ENCODE results near the gene ARHGEF17.
"Not testable (repeated sequence)": the region's sequence is repeated elsewhere in the genome, so short reads cannot be mapped to it uniquely, and the experiment has no call there.

The ARHGEF17 gene

GRCh38 chr11:73271936-73272679 lies 36.0 kb upstream of the ARHGEF17 start, which contains the start of gene P2RY6:
P2RY6 (plus strand) TSS chr11:73272338; CDS start chr11:73296519, 24,181 bp downstream.
- in situ Hi-C loops (cut with MboI; ENCODE audit: low sequenced_read_pairs) = no loop called here

DNA sequence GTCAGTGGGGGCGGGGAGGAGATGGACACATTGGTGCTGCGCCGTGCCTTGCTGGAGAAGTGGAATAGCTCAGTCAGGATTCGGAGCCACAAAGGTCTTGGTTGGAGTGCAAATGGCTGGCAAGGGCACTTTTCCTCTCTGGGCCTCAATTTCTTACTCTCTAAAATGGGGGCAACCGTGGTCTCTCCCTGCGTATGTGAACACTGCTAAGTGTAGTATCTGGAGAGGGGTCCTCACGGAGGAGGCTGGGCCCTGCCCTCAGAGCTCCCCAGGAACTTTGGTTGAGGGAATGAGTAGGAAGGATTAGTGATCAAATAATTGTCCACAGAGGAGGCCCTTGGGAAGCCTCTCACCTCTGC lies 35.4 kb upstream of the ARHGEF17 start:
- in situ Hi-C loops (cut with MboI; ENCODE audit: low sequenced_read_pairs) = no loop called here

- in situ Hi-C loops (cut with MboI; ENCODE audit: low sequenced_read_pairs) = no loop called here
Measured at GRCh38 chr11:73273222-73273895, 34.7 kb upstream of the ARHGEF17 start.

GRCh38 chr11:73274191-73274590 lies 33.9 kb upstream of the ARHGEF17 start:
- in situ Hi-C loops (cut with MboI; ENCODE audit: low sequenced_read_pairs) = not testable (repeated sequence)

- in situ Hi-C loops (cut with MboI; ENCODE audit: low sequenced_read_pairs) = no loop called here
Measured at GRCh38 chr11:73274722-73275380, 33.2 kb upstream of the ARHGEF17 start.

DNA sequence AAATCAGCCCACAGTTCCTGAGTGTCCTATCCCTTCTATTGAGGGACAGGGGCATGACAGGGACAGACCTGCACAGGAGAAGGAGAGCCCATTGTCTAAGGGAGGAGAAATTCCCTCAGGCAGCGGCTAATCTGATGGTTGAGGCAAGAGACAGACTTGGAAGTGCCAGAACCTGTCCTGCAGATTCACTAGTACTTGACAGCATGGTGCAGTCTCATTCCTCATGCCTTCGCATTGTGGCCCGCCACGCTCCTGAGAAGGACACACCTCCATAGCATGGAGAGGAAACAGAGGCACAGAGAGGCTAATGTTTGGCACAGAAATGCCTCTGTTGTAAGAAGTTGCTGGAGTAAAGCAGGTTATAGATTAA lies 32.7 kb upstream of the ARHGEF17 start:
- in situ Hi-C loops (cut with MboI; ENCODE audit: low sequenced_read_pairs) = no loop called here

DNA sequence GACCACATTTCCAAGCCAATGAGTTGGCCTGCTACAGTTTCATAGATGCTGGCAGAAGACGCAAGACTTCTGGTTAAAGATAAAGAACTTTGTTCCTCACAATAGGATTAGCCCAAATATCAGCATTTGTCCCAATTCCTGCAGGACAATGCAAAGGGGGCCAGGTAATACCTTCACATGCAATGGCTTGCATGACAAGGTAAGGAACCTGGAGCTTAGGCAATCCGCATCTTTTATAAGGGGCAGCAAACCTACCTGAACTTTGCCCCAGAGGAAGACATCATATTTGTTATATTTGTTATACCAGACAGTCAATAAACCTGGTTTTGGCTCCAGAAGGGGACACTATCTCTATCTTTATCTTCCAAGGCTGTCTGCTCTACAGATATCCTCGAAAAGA lies 30.6 kb upstream of the ARHGEF17 start:
- in situ Hi-C loops (cut with MboI; ENCODE audit: low sequenced_read_pairs) = no loop called here

- in situ Hi-C loops (cut with MboI; ENCODE audit: low sequenced_read_pairs) = no loop called here
Measured at GRCh38 chr11:73280626-73281025, 27.4 kb upstream of the ARHGEF17 start.

- in situ Hi-C loops (cut with MboI; ENCODE audit: low sequenced_read_pairs) = no loop called here
Measured at GRCh38 chr11:73281201-73281741, 26.8 kb upstream of the ARHGEF17 start.

DNA sequence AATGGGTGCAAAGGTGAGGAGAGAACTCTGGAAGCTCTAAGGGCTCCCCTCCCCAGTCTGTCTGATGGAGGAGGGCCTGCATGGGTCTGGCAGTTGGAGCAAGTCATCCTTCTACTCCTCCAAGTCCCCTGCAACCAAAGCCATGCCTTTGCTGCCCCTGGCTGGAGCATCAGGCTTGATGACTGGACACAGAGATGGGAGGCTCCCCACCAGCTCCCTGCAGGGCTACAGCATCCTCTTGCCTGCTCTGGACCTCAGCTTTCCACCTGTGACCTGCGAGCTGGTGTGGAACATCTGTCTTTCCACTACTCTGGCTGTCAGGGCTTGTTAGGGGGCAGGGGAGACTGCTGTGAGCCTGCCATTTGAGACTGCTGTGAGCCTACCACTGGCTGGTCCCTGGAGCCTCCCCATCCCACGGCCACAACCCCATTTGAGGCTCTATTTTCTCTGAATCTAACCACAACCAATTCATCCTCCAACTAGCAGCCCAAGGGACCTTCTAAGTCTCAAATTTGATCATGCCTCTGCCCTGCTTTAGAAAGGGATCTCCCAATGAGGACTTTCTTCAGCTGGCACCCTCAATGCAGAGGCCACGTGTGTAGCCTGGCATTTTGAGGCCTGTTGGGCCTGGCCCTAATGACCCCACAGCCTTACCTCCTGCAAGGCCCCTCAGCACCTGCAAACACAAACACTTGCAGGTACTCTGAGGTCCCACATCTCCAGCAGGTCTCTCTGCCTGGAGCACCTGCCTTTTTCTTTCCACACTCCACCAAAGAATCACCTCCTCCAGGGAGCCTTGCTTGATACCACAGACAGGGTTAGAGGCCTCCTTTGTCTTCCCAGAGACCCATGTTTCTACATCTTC lies 26.0 kb upstream of the ARHGEF17 start:
- in situ Hi-C loops (cut with MboI; ENCODE audit: low sequenced_read_pairs) = no loop called here

- in situ Hi-C loops (cut with MboI; ENCODE audit: low sequenced_read_pairs) = no loop called here
Measured at GRCh38 chr11:73283276-73284000, 24.6 kb upstream of the ARHGEF17 start.

- in situ Hi-C loops (cut with MboI; ENCODE audit: low sequenced_read_pairs) = no loop called here
Measured at GRCh38 chr11:73284106-73284505, 24.0 kb upstream of the ARHGEF17 start.

DNA sequence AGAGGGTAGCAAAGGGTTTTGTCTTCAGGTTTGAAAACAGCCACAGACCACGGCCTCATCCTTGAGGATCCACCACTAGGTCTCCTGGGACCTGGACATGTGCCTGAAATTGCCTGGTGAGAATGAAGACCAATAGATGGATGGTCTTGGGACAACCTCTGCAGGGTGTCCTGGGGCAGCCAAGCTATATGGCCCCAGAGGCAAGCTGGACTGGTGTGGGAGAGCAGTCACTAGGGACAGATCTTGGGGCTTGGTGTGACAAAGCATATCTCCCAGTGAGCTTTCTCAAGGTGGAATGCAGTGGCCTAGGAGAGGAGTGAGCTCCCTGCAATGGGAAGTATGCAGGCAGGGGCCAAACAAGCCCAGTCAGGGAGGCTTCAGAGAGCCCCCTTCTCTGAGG lies 22.4 kb upstream of the ARHGEF17 start:
- in situ Hi-C loops (cut with MboI; ENCODE audit: low sequenced_read_pairs) = loop anchor here (5.0 kb wide), 1 partner anchor 98 kb away; no protein-coding TSS in a partner anchor

DNA sequence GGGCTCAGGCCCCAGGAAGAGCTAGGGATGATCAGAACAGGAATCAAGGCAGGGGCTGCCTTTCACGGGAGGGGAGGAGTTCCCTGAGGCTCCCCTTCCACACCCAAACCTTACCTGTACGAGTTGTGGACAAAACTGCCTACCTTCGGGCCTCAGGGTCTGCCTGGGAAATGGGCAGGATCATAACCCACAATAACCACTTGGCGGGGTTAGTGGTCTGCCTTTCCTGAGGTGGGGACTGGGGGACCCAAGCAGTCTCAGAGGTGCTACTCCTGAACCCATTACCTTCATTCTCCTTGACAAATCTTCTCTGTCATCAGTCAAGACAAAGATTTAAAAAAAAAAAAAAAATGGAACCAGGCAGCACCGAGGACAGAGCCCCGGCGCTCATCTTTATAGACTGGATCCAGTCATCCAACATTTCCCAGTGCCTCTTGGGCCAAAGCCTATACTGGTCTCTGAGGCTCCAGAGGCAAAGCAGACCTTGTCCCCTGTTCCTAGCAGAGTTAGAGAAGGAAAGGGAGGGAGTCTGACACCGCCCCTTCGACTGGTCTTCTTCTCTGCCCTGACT lies 21.8 kb upstream of the ARHGEF17 start:
- in situ Hi-C loops (cut with MboI; ENCODE audit: low sequenced_read_pairs) = loop anchor here (5.0 kb wide), 1 partner anchor 99 kb away; no protein-coding TSS in a partner anchor

DNA sequence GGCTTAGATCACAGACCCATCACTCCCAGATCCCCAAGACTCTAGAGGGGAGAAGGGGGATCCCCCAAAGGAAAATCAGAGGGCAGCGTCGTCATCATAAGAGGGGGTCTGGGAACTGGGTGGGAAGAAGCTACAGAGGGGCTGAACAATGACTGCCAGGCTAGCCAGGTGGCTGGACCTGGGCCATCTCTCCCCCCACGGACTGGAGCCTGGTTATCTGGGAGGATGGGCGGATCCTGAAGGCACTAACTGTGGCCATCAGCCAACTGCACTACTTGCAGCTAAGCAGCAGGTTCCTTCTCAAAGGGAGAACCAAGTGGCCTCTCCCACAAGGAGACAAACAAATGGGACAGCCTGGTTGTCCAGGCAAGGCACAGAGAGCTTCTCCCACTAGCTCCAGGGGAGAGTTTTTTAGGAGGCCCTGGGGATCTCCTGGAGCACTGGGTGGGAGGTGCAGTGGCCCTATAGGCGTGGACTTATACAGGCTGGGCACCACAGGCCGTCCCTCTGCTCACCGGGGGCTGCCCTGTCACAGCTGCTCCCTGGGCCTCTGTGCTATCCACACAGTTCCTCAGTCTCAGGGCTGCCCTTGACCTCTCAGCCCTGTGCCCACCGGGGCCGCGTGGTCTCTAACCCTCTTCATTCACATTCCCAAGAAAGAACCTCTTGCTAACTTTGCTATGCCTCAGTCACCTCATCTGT lies 20.5 kb upstream of the ARHGEF17 start:
- in situ Hi-C loops (cut with MboI; ENCODE audit: low sequenced_read_pairs) = loop anchor here (5.0 kb wide), 1 partner anchor 100 kb away; no protein-coding TSS in a partner anchor

GRCh38 chr11:73288192-73288872 lies 19.7 kb upstream of the ARHGEF17 start:
- in situ Hi-C loops (cut with MboI; ENCODE audit: low sequenced_read_pairs) = loop anchor here (5.0 kb wide), 1 partner anchor 101 kb away; no protein-coding TSS in a partner anchor

GRCh38 chr11:73288873-73289707 lies 19.0 kb upstream of the ARHGEF17 start:
- in situ Hi-C loops (cut with MboI; ENCODE audit: low sequenced_read_pairs) = loop anchor here (5.0 kb wide), 1 partner anchor 102 kb away; no protein-coding TSS in a partner anchor
